ENCODE measurements around the gene BBOF1.
A peak's percentile ranks its signal among the peaks of the same experiment; 100 is the strongest.

The BBOF1 gene

GRCh38 chr14:74014299-74014698 is 4.8 kb upstream of the BBOF1 start:
- Mint-ChIP-seq H3K4me1 (ENCODE audit: low read depth) (peaks cover 7% of the 10 kb centered on the region), H3K4me3 (no peak overlapping the region), H3K9me3 (ENCODE audit: low read depth) (no peaks in the 10 kb centered on the region), H3K36me3 (peaks cover 3% of the 10 kb centered on the region), H3K27ac (no peak overlapping the region), H3K27me3 (no peaks in the 10 kb centered on the region)

GRCh38 chr14:74015176-74015575 is 4.0 kb upstream of the BBOF1 start:
- Mint-ChIP-seq H3K27me3 (no peaks in the 10 kb centered on the region), H3K9me3 (ENCODE audit: low read depth) (no peaks in the 10 kb centered on the region), H3K27ac (no peak overlapping the region), H3K36me3 (peaks cover 3% of the 10 kb centered on the region), H3K4me1 (ENCODE audit: low read depth) (peaks cover 13% of the 10 kb centered on the region), H3K4me3 (no peak overlapping the region)

DNA sequence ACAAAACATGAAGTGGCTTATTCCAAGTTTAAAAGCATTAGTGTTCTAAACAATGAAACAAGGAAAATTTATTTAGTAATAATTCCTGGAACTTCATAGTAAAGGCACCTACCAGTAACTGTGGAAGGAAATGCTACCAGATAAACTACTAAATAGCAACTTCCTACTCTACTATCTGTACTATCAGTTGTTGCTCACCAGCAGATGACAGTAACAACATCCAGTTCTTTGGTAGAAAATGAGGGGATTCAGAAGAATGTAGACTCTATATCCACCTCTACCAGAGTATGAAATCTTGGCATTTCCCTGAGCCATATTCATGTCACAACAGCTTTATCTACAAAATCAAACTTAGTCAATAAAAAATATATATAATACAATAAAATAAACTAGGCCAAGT is 3.2 kb upstream of the BBOF1 start:
- H3K4me3 Mint-ChIP-seq: no peak overlapping the region
- H3K27ac Mint-ChIP-seq: no peak overlapping the region
- peaks cover 3% of the 10 kb centered on the region for H3K36me3 Mint-ChIP-seq
- peaks cover 13% of the 10 kb centered on the region for H3K4me1 Mint-ChIP-seq (ENCODE audit: low read depth)
- H3K27me3 Mint-ChIP-seq: no peaks in the 10 kb centered on the region
- H3K9me3 Mint-ChIP-seq (ENCODE audit: low read depth): no peaks in the 10 kb centered on the region

DNA sequence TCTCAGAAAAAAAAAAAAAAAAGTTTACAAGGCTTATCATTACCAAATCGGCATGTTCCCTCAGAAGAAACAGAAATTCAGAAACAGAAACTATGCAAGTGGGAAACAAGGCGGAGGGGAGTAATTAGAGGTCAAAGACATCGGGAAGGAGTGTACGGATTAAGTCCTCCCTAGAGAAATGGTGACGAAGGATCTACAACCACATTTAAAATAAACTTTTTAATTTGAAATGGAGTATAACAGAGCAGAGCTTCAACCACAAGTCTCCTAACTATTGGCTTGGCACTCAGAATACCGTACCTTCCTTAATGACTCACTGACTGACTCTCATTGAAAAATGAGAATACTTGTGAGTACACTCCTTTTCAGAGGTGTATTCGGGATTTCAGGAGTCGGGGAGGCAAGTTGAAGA is 969 bp upstream of the BBOF1 start:
- no peaks in the 10 kb centered on the region for H3K27me3 Mint-ChIP-seq
- H3K4me3 Mint-ChIP-seq: peak overlapping the region; percentile 96
- peaks cover 13% of the 10 kb centered on the region for H3K4me1 Mint-ChIP-seq (ENCODE audit: low read depth)
- H3K27ac Mint-ChIP-seq: peak overlapping the region; percentile 94
- H3K9me3 Mint-ChIP-seq (ENCODE audit: low read depth): no peaks in the 10 kb centered on the region
- H3K36me3 Mint-ChIP-seq: no peaks in the 10 kb centered on the region

DNA sequence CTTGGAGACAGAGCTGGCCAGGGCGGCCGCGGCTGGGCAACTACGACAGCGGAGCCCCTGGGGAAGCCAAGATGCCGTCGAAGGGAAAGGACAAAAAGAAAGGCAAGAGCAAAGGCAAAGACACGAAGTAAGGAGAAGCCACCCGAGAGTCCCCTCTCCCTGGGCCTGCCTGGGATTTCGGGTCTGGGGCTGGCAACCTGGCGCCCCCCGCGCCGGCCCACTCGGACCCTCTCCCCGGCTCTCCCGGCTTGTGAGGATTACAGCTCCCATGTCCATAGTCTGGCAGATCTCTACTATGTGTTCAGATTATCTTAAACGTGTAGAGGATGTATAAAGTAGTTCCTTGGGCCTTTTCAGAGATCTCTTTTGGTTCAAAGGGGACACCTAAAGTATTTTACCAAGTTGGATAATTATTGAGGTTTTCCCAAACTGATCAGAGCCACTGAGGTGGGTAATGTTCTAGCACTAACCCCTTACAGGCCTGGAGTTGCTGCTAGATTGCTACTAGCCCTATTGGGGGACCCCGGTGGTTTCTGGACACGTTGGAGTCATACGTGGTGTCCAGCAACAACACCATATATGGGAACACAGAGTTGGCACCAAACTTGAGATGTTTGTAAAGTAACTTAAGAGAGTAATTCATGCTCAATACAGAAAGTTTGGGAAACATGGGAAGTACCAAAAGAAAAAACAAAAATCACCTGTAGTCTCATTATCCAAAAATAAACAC is 424 bp downstream of the BBOF1 start:
- H3K27ac Mint-ChIP-seq: peak overlapping the region; percentile 80
- peak overlapping the region; percentile 92 for H3K4me3 Mint-ChIP-seq

DNA sequence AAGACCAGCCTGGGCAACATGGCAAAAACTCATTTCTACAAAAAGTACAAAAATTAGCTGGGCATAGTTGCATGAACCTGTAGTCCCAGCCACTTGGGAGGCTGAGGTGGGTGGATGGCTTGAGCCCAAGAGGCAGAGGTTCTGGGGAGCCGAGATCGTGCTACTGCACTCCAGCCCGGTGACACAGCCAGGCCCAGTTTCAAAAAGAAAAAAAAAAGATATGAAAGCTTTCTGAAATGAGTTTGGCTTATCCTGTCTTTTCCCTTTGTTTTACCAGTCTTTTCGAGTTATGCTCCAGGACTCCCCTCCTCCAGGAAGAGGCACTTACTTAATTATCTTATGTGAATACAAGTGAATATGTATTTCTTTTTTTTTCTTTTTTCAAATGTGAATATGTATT is 3.2 kb downstream of the BBOF1 start:
- Mint-ChIP-seq H3K4me1 (ENCODE audit: low read depth) (peaks cover 13% of the 10 kb centered on the region), H3K36me3 (no peaks in the 10 kb centered on the region), H3K27ac (no peak overlapping the region), H3K4me3 (no peak overlapping the region), H3K9me3 (ENCODE audit: low read depth) (no peaks in the 10 kb centered on the region), H3K27me3 (no peaks in the 10 kb centered on the region)

More for the DNA sequence above, 424 bp downstream of the BBOF1 start:
- H3K4me1 Mint-ChIP-seq (ENCODE audit: low read depth): peaks cover 13% of the 10 kb centered on the region
- H3K27me3 Mint-ChIP-seq: no peaks in the 10 kb centered on the region
- no peaks in the 10 kb centered on the region for H3K36me3 Mint-ChIP-seq
- H3K9me3 Mint-ChIP-seq (ENCODE audit: low read depth): no peaks in the 10 kb centered on the region

GRCh38 chr14:74029136-74029535 is 10.0 kb downstream of the BBOF1 start:
- Mint-ChIP-seq H3K9me3 (ENCODE audit: low read depth) (no peaks in the 10 kb centered on the region), H3K4me3 (no peak overlapping the region), H3K27ac (no peak overlapping the region), H3K36me3 (no peaks in the 10 kb centered on the region), H3K4me1 (ENCODE audit: low read depth) (no peaks in the 10 kb centered on the region), H3K27me3 (no peaks in the 10 kb centered on the region)

GRCh38 chr14:74034572-74034971 is 15.4 kb downstream of the BBOF1 start:
- no peak overlapping the region for H3K4me3 Mint-ChIP-seq
- no peak overlapping the region for H3K27ac Mint-ChIP-seq
- H3K36me3 Mint-ChIP-seq: peaks cover 2% of the 10 kb centered on the region
- H3K27me3 Mint-ChIP-seq: no peaks in the 10 kb centered on the region
- no peaks in the 10 kb centered on the region for H3K9me3 Mint-ChIP-seq (ENCODE audit: low read depth)
- no peaks in the 10 kb centered on the region for H3K4me1 Mint-ChIP-seq (ENCODE audit: low read depth)

DNA sequence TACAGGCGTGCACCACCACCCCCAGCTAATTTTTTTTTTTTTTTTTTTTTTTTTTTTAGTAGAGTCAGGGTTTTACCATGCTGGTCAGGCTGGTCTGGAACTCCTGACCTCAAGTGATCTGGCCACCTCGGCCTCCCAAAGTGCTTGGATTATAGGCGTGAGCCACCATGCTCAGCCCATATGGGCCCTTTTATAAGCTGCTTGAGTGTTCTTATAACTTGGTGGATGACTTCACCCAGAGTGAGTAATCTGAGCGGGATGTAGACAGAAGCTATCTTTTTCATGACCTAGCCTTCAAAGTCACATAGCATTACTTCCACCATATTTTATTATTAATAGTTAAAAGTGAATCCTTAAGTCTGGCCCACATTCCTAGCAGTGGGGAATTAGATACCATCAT is 16.4 kb downstream of the BBOF1 start:
- no peak overlapping the region for H3K27ac Mint-ChIP-seq
- no peaks in the 10 kb centered on the region for H3K9me3 Mint-ChIP-seq (ENCODE audit: low read depth)
- H3K27me3 Mint-ChIP-seq: no peaks in the 10 kb centered on the region
- H3K4me1 Mint-ChIP-seq (ENCODE audit: low read depth): no peaks in the 10 kb centered on the region
- no peak overlapping the region for H3K4me3 Mint-ChIP-seq
- peaks cover 2% of the 10 kb centered on the region for H3K36me3 Mint-ChIP-seq

- Mint-ChIP-seq H3K4me1 (ENCODE audit: low read depth) (no peaks in the 10 kb centered on the region), H3K36me3 (peaks cover 2% of the 10 kb centered on the region), H3K27ac (no peak overlapping the region), H3K27me3 (no peaks in the 10 kb centered on the region), H3K4me3 (no peak overlapping the region), H3K9me3 (ENCODE audit: low read depth) (no peaks in the 10 kb centered on the region)
Measured at GRCh38 chr14:74038020-74038859, 19.1 kb downstream of the BBOF1 start.

DNA sequence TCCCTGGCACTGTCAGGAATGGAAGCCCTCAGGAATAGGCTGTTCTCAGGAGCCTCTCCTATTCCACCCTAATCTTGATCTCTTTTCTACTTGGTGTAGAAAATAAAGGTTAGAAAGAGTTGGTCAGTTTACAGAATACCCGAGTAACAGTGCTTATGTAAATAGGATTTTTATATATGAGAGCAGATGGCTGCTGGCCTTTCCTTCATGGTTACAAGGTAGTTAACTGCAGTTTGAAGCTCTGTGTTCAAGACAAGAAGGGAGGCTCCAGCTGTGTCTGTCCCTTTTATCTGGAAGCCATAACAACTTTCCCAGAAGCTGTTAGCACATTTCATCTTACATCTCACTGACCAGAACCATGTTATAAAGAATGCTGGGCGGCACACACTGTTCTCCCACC is 23.1 kb downstream of the BBOF1 start:
- no peak overlapping the region for H3K4me3 Mint-ChIP-seq
- H3K36me3 Mint-ChIP-seq: no peaks in the 10 kb centered on the region
- no peak overlapping the region for H3K27ac Mint-ChIP-seq
- H3K27me3 Mint-ChIP-seq: no peaks in the 10 kb centered on the region
- H3K9me3 Mint-ChIP-seq (ENCODE audit: low read depth): no peaks in the 10 kb centered on the region
- no peaks in the 10 kb centered on the region for H3K4me1 Mint-ChIP-seq (ENCODE audit: low read depth)

DNA sequence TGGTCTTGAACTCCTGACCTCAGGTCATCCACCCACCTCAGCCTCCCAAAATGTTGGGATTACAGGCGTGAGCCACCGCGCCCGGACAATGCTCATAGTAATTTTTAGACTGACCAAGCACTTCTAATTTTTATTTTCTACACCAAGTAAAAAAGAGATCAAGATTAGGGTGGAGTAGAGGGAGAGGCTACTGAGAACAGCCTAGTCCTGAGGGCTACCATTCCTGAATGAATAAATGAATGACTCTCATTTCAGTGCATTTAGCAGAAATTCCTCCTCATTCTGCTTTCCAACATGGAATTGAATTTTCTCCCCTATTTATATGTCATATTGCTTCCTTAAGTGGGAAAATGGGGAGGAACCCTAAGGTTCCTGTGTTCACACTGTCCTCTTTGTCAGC is 26.4 kb downstream of the BBOF1 start:
- Mint-ChIP-seq H3K9me3 (ENCODE audit: low read depth) (no peaks in the 10 kb centered on the region), H3K27ac (no peak overlapping the region), H3K4me1 (ENCODE audit: low read depth) (no peaks in the 10 kb centered on the region), H3K4me3 (no peak overlapping the region), H3K36me3 (no peaks in the 10 kb centered on the region), H3K27me3 (no peaks in the 10 kb centered on the region)

DNA sequence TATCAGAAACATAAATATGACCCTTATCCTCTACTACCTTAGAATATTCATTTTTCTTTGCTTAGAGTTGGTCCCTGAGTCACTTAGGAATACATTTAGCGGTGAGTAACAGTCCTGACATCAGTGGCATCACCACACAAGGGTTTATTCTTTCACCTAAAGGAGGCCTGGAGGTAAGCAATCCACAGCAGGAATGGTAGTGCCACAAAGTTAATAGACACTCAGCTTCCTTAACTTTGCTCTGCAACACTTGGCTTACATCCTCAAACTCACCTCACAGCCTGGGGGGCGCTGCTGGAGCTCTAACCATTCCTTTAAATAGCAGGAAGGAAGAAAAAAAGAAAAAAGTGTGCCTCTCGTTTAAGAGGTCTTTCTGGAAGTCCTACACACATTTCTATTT is 29.1 kb downstream of the BBOF1 start:
- Mint-ChIP-seq H3K27ac (no peak overlapping the region), H3K4me3 (no peak overlapping the region), H3K9me3 (ENCODE audit: low read depth) (no peaks in the 10 kb centered on the region), H3K4me1 (ENCODE audit: low read depth) (no peaks in the 10 kb centered on the region), H3K27me3 (no peaks in the 10 kb centered on the region), H3K36me3 (no peaks in the 10 kb centered on the region)

GRCh38 chr14:74049876-74050495 is 30.8 kb downstream of the BBOF1 start:
- Mint-ChIP-seq H3K27me3 (no peaks in the 10 kb centered on the region), H3K4me3 (no peak overlapping the region), H3K4me1 (ENCODE audit: low read depth) (no peaks in the 10 kb centered on the region), H3K36me3 (no peaks in the 10 kb centered on the region), H3K27ac (no peak overlapping the region), H3K9me3 (ENCODE audit: low read depth) (no peaks in the 10 kb centered on the region)

DNA sequence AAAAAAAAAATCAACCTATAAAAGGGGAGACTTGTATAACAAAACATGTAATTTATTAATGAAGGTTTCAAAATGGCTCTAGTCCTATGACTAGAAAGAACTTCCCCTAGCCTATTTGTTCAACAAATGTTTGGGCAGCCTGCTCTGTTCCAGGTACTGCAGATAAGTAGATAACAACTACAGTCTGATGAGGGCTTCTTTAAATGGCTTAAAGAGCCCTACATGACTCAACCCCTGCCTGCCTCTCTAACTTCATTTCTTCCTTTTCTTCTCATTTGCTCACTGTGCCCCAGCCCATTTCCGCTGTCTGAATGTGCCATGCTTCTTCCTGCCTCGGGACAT is 43.6 kb downstream of the BBOF1 start:
- Mint-ChIP-seq H3K36me3 (peaks cover 9% of the 10 kb centered on the region), H3K4me3 (no peak overlapping the region), H3K27ac (no peak overlapping the region), H3K27me3 (no peaks in the 10 kb centered on the region), H3K9me3 (ENCODE audit: low read depth) (no peaks in the 10 kb centered on the region), H3K4me1 (ENCODE audit: low read depth) (no peaks in the 10 kb centered on the region)

Measured in activated naive CD8-positive, alpha-beta T cell (primary cell).